DMS153 treated with DMSO at 0.1 percent for 48 hours (cell line): Measurements from ENCODE around the gene KLRK1.
A peak's percentile ranks its signal among the peaks of the same experiment; 100 is the strongest.
"Not testable (repeated sequence)": the region's sequence is repeated elsewhere in the genome, so short reads cannot be mapped to it uniquely, and the experiment has no call there.

Source experiments
- DNase-seq: peaks from one replicate; lab custom pipeline; 2025; ENCODE audit not compliant: unreplicated experiment; lab: John Stamatoyannopoulos, UW

KLRK1 gene

DNA sequence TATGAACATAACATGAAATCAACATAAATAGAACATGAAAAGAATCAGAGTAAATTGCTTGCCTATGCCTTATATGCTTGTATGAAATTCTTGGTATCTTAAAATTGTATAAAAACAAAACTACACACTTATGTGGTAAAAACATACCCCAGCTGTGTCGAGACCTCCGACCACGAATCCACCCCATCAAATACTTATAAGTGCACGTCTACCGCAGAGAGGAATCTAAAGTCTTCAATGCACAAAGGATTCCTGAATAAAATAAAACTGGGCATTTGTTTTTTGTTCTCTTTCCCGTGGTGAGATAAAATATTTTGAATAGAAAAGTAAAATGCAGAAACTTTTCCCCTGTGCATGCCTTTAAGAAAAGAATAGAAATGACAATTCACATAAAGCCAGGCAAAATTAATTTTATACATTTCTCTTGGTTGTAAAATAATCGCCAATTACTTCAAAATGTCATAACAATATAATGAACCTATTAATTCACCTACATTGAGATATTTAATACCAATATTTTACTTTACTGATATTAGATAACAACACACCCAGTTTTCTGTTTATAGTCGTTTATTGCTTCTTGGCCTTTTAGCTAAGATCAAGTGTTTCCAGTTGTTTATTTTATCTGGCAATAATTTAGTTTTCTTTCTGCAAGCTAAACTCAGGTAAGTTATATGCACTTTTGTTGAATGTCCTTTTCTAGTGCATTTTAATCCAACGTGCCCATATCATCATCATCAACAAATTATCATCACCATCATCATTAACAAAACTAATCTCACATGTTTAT is 1.0 kb downstream of the KLRK1 start:
- DNase-seq = no peak

DNA sequence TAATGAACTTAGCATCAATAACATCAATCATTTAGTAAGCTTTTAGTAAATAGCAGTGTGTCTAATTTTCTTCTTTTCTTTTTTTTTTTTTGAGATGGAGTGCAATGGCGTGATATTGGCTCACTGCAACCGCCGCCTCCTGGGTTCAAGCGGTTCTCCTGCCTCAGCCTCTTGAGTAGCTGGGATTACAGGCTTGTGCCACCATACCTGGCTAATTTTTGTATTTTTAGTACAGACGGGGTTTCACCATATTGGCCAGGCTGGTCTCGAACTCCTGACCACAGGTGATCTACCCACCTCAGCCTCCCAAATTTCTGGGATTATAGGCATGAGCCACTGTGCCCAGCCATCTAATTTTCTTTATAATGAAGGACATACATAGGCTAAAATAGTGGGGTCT is 2.3 kb downstream of the KLRK1 start:
- DNase-seq = not testable (repeated sequence)

DNA sequence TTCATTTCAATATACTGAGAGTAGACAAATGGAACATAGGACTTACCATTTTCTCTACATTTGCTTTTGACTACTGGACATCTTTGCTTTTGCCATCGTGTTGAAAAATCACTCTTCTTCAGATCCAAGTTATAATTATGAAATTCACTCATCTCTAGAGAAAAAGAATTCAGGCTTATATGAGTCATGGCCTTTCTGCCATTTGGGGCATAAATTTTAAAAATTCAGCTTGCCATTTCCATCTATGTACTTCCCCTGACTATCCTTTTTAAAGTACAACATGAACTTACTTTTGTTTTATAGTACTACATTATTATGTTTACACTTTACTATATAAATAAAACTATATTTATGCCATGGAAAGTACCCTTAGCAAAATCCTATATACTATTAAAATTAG is 3.0 kb downstream of the KLRK1 start:
- DNase-seq = no peak

DNA sequence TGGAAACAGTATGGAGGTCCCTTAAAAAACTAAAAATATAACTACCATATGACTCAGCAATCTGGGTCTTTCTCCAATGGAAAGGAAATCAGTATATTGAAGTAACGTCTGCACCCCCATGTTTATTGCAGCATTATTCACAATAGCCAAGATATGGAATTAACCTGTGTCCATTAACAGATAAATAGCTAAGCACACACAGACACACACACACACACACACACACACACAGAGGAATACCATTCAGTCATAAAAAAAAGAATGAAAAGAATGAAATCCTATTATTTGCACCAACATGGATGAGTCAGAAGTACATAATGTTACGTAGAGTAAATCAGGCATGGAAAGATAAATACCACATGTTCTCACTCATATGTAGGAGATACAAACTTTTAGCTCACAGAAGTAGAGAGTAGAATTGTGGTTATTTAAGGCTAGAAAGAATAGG is 4.7 kb downstream of the KLRK1 start:
- no peak for DNase-seq

DNA sequence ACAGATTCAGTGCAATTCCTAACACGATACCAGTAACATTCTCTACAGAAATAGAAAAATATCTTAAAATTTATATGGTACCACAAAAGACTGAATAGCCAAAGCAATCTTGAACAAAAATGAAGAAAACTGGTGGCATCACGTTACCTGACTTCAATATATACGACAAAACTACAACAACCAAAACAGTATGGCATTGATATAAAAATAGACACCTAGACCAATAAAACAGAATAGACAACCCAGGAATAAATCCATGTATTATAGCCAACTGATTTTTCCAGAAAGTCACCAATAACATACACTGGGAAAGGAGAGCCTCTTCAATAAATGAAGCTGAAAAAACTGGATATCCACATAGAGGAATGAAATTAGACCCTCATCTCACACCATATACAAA is 5.7 kb downstream of the KLRK1 start:
- DNase-seq = no peak

DNA sequence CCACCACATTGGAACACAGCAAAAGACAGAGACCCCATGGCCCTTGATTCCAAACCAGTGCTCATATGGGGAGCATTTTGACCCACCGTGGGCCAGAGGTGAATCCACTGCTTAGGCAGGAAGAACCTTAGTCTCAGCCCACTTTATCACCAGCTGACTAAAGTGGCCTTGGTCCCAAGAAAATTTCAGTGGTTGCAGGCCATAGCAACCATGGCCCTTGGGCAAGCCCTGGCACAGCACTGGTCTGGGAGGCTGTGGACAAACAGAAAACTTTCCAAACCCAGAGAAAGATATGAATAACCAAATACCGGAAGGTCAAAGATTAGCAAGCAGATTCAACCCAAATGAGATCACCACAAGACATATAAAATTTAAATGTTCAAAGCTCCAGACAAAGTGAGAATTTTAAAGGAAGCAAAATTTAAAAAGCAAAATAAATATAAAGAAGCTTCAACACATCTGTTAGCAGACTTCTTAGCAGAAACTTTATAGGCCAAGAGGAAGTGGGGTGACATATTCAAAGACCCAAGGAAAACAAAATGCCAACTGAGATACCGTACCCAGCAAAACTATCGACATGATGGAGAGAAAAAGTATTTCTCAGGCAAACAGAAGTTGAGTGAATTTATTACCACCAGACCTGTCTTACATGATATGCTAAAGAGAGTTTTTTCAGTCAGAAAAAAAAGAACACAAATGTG is 7.8 kb downstream of the KLRK1 start:
- no peak for DNase-seq

DNA sequence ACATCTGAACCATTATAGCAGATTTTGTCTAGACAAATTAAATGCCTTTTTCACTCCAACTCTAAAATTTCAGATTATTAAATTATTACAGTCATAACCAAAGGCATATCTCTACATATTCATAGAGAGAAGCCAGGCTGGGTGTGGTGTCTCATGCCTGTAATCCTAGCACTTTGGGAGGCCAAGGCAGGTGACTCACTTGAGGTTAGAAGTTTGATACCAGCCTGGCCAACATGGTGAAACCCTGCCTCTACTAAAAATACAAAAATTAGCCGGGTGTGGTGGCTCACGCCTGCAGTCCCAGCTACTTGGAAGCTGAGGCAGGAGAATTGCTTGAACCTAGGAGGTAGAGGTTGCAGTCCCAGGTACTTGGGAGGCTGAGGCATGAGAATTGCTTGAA is 11.1 kb downstream of the KLRK1 start:
- DNase-seq = not testable (repeated sequence)

DNA sequence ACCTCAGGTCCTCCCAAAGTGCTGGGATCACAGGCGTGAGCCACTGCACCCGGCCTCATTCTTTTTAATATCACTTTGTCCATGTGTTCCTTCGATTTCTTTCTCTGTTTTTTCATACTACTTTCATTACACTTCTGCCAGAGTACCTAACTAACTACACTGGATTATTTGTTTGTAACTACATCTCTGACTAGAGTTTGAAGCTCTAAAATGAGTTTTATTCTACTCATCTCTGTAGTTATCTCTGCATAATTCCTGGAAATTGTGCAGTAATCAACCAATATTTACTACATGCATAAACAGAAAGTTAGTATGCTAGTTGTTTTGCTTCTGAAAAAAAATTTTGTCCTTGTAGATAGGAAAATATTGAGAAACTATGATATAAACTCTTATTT is 15.2 kb downstream of the KLRK1 start:
- no peak for DNase-seq

DNA sequence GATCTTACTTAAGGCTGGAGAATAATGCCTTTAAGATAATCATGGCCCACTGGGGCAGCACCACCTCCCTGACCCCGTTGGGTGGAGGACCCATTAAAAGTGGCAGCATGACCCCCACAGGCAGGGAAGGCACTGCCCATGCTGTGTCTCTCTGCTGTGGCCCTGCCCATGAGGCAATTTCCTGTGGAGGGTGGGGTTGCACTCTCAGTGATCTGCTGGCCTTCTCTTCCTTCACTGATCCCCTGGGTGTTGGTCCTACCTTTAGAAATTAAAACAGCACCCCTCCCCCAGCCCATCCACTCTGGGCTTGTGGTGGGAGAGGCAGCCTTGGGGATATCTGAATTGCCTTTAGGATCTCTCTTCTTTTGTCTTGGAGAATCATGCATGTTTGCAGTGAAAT is 17.3 kb downstream of the KLRK1 start:
- no peak for DNase-seq

DNA sequence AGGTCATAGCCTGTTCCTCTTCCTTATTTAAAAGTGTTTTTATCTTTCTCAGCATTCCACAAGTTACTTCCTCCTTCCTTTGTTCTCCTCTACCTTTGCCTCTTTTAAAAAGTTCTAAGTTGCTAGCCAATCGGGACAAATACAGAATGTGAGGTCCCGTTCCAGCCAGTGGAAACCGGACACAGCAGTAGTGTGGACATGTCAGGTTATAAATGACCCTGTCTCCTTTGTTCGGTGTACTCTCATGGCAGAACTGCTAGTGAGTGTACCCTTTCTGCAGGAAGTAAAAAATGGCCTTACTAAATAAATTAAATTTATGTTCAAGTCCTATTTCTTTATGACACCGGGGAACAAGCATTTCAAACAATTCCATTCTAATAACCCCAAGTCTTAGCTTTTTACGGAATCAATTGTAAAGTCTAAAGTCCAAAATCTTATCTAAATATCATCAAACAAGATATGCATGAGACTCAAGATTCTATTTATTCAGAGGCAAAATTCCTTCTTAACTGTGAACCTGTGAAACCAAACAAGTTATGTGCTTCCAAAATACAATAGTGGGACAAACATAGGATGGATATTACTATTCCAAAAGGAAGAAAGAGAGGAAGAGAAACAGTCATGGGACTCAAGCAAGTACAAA is 17.8 kb downstream of the KLRK1 start:
- not testable (repeated sequence) for DNase-seq

DNA sequence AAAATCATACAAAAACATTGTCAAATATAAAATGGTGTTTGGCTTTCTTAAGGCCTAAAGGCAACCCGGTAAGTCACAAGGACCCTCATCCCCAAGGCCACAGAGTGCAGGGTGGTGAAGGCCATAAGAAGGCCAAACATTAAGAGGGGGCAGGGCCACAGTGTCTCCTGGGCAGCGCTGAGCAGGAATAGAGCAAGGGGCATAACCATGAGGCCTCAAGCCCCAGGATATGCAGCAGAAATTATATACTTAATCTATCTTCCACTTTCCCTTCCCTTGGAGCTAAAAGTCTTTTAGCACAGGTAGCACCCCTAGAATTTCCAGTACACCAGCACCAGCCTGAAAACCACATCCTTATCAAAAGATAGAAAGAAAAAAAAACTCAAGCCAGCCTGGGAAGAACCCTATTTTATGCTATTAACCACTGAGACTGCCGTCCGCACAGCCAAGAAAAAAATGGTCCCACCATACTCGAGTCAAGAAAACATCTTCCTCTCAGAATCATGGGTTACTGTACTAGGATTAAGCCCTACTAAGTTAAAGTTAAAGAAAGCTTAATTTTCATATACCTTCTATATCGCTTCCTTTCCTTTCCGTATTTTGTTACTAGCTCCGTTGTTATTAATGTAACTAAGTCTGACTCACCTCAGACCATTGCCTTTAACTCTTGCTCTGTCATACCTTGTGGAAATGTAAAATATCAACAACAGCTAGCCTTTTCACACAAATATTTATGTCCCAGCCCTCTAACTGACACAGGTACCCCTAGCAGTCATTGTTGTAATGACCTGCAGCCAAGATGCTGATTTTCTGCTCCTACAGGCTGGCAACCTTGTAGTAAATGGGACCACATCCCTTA is 20.1 kb downstream of the KLRK1 start:
- no peak for DNase-seq

DNA sequence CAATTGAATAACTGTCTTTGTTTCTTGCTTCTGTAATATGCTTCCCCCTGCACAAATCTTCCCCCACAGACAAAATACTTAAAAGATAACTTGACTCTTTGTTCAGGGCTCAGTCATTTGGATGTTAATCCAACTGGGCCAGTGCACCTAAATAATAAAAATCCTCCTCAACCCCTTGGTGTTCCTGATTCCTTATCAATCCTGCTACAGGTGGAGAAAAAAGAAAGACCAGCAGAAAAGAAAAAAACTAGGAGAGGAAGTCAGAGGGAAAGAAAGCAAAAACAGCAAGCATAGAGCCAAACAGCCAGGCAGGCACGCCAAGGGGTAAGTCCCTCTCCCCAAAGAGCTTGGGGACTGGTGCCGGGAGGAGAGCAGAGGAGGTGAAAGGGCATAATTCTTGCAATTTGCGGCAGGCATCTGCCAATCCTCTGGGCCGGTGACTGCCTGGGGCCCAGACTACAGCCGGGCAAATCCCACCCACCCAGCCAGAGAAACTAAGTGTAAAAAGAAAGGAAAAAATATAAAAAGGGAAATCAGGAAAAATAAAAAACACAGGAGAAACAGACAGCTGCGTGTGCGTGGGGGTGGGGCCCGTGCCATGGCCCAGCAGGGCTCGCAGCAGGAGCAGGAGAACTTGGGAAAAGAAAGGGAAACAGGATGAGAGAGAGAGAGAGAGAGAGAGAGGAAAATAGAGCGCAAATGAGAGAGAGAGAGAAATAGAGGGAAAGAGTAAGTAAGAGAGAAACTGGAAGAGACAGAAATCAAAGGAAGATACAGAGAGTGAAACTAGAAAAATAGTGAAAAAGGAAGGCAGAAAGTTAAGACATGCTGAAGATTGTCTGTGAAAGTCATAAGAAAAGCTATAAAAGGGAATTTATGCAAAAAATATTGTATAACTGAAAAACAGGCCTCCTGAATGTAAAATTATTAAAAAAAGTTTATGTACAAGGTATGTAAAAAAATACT is 21.4 kb downstream of the KLRK1 start:
- DNase-seq = no peak

DNA sequence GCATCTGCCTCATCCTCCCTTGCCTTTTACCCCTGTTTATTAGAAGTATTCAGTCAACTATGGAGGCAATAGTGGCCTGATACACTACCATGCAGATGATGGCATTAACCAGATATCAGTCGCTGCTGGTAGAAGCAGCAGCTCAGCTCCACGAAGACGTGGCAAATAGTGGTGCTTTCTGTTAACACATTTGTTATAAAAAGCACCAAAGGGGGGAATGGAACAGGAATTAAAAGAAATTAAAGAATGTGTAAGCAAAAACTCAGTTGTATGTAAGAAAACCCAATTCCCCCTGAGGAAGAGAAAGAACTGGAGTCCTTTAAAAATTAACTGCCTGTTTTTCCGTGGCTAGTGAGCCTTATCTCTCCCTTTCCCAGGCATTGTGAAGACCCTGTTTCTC is 22.1 kb downstream of the KLRK1 start:
- not testable (repeated sequence) for DNase-seq

DNA sequence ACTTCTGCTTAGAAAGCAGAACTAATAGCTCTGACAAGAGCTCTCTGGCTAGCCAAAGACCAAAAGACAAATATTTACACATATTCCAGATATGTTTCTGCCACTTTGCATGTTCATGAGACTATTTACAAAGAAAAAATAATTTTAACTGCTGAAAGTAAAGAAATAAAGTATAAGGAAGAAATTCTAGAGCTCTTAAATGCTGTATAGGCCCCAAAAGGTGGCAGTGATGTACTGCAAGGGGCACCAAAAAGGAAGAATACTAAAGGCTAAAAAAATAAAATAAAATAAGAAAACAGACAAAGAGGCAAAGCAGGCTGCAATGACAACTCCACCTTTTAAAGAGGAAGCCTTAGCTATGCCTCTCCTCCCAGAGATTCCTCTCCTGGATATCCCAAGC is 23.0 kb downstream of the KLRK1 start:
- DNase-seq = no peak

DNA sequence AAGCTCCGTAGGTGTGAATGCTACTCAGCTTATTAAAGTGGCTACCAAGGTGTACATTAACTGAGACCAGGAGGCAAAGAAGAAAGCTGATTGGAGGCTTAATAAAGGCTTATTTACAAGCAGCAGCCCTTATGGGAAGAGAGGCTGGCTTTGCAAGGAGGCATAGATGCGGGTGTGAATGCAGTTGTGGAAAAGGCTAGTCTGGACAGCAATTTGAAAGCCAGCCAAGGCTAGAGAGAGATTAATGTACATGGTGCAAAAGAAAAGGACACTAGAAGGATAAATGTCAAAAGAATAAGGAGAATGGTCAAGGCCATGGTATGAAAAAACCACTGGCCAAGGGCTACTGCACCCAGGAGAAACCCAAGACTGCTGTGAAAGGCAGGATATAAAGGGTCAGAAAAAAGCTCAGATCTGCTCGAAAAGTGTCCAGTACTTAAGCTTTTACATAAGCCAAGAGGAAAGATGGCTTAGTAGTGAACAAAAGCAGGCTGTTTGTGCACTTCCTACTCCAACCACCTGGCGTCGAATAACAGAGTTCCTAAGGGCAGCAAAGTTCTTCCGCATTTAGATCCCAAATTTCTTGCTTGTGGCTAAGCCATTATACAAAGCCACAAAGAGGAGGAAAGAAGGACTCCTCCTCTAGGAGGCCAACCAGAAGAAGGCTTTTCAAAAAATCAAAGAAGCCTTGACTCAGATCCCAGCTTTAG is 24.0 kb downstream of the KLRK1 start:
- DNase-seq = peak; percentile 74

DNA sequence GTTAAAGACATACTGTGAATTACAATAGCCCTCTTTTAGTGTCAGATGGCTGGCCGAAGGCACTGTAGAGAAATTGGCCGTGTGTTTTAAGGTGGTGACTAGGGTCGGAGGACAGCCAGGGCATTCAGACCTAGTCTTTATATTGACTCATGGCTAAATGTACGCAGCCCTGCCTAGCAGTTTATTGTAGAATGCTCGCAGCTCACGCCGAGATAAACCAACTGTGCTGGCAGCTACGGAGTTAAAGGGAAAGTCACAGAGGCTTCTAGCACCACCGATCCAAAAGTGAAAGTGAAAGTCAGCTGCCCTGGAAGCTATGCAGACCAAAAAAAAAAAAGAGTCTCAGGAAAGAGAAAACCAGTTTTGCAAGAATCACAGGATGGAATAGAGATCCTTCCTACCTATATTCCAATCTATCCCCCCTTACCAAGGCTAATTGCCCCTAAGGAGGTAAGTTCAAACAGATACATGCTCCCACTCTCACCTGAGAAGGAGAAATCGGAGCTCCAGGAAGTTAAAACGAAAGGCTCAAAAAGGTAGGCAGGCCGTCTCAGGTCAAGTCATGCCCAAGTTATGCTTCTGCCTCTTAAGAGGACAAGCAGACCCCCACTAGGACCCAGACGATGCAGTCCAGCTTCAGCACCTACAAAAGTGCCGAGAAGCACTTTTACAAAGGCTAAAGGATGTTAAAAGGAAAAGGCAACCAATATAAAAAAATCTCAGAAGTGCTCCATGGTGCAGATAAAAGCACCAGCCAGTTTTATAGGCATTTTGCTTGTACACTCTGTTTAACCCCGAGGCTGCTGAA is 24.8 kb downstream of the KLRK1 start:
- peak; percentile 91 for DNase-seq

DNA sequence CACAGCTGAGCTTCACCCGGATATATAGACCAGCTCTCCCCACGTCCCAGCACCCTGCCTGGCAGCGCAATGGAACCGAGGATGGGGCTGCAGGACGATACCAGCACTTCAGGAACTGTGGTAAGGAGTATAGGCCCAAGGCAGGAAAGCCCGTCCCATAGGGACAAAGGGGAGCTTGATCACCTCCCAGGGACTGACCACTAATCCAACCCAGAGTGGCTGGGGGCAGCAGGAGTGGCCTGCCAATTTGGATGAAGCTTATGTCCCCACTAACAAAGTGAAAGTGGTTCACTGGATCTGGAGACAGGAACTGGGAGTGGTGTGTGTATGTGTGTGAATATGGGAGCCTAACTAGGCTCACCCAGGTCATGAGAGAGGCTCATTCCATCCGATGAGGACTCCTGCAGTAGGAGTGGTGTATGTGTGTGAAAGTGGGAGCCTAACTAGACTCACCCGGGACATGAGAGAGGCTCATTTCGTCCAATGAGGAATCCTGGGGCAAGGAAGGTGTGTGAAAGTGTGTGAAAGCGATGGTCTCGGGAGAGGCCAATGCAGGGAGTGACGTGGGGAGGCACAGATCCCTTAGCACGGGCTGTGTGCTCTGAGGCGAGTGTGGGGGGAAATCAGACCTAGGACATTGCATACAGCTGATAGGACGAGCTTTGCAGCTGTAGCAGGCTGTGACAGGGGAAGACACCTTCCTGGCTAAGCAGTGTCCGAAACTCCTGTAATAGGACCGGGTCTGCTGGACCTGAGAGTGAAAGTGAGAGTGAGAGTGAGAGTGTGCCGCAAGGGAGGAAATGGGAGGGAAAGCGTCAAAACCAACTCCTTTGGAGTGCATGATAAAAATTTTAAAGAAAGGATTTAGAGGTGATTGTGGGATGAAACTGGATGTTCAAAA is 25.7 kb downstream of the KLRK1 start:
- DNase-seq = peak; percentile 82

DNA sequence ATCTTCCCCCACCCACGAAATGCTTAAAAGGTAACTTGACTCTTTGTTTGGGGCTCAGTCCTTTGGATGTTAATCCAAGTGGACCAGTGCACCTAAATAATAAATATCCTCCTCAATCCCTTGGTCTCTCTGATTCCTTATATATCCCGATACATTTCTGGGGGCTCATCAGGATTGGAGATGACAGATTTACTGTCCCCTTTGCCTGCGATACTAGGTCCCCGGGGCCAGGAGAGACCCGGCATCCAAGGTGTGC is 26.3 kb downstream of the KLRK1 start:
- no peak for DNase-seq
